ENCODE measurements around the gene TIMM13.
A peak's percentile ranks its signal among the peaks of the same experiment; 100 is the strongest.

The TIMM13 gene

DNA sequence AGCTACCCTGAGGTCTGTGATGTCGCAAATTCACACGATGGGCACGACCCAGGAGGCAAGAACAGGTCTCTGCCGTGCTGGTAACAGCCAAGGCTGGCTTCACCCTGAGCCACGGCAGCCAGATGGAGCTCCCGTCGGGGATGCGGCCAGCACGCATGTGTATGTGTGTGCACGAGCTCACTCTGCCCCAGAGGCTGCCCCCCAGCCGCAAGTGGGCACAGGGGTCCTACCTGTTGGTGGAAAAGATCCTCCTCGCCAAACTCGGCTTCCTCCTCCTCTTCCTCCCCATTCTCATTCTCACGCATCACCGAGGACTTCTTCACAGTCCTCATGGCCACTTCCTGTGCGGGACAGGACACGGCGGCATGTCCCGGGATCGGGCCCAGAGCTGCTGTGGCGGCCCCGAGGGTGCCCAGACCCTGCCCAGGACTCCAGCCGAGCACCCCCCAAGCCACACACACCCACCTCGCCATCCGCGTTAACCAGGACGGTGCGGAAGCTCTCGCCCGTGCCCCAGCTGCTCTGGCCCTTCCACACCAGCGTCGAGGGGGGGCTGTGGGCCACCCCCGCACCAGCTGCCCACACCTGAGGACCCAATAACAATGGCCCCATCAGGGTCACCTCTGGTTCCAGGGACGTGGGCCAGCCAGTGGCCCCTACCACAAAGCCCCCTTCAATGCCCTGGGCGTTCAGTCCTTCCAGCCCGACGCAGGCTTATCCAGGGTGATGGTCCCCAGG, 4.1 kb upstream of the TIMM13 start:
- TF ChIP-seq, protein P1, sequence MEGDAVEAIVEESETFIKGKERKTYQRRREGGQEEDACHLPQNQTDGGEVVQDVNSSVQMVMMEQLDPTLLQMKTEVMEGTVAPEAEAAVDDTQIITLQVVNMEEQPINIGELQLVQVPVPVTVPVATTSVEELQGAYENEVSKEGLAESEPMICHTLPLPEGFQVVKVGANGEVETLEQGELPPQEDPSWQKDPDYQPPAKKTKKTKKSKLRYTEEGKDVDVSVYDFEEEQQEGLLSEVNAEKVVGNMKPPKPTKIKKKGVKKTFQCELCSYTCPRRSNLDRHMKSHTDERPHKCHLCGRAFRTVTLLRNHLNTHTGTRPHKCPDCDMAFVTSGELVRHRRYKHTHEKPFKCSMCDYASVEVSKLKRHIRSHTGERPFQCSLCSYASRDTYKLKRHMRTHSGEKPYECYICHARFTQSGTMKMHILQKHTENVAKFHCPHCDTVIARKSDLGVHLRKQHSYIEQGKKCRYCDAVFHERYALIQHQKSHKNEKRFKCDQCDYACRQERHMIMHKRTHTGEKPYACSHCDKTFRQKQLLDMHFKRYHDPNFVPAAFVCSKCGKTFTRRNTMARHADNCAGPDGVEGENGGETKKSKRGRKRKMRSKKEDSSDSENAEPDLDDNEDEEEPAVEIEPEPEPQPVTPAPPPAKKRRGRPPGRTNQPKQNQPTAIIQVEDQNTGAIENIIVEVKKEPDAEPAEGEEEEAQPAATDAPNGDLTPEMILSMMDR (IDR thresholded peaks at IDR 0.05; ENCODE audit: low read depth, low read length, missing control alignments) = no peak
- no peak for DNase-seq (ENCODE audit: low read depth)
- H3K4me3 ChIP-seq (ENCODE audit: low read depth, low read length) = no peak overlapping the region

DNA sequence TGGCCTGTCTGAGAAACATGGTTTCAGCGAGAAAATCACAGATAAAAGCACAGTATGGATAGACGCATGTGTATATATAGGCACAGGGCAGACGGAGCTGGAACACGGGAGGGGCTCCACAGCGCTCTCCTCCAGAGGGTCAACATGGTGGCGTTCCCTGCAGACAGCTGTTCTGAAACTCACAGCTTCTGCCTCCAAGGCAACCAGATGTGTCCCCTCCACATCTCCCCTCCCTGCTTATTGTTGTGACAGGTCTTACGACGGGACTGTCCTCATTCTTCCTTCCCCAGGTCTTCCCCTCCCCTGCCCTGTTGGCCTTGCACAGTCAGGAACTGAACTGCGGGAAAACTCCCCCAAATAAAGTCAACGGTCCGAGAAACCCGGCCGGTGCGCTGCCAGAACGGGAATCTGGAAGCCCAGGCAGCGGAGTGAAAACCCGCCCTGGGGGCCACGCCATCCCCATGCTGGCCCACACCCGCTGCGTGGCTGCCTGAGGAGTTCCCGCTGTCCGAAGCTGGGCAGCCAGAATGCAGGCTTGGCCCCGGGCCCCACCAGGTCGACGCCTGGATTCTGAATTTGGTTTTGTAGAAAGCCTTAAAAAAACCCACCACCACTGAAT, 2.6 kb upstream of the TIMM13 start:
- TF ChIP-seq, protein P1 (IDR thresholded peaks at IDR 0.05; ENCODE audit: low read depth, low read length, missing control alignments) = no peak
- no peak overlapping the region for H3K4me3 ChIP-seq (ENCODE audit: low read depth, low read length)
- DNase-seq (ENCODE audit: low read depth) = no peak

DNA sequence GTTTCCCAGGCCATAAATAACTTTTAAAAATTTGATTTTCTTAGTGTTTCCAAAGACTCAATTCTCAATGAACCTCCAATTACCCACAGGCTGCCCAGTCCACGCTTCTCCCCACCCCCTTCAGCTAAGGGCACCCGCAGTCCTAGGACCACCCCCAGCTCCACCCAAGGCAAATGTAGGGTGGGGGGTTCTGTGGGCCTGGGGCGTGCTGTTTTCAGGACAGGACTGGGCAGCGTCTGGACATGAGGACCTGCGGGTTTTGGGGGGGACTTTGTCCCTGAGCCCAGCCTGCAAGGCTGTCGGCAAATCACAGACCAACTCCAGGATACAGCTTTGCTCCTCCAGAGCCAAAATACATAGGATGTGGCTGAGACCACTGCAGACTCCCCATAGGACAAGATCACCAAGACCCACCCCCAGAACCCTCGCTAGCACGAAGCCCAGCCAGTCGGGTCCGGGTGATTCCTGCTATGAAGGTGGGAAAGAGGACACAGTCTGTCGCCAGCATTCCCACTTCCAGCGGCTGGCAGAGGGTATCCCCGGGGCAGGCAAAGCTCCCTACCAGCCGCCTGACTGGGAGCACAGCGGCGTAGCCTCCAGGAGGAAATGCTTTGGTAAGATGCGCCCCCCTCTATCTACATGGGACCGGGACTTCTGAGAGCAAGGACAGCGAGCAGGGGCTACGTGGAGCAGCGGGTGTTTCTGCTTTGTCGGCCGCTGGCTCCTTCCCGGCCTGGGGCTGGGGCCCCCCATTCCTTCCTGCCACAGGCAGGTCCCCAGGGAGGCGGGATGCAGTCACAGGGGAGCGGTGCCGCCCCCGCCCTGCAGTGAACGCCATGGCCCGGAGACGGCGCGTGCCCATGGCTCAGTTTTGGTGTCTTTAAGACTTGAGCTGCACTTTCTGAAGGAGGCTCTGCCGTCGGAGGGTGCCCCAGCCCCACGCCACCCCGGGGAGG, 1.6 kb upstream of the TIMM13 start:
- no peak overlapping the region for H3K4me3 ChIP-seq (ENCODE audit: low read depth, low read length)
- TF ChIP-seq, protein P1 (IDR thresholded peaks at IDR 0.05; ENCODE audit: low read depth, low read length, missing control alignments) = no peak
- no peak for DNase-seq (ENCODE audit: low read depth)

DNA sequence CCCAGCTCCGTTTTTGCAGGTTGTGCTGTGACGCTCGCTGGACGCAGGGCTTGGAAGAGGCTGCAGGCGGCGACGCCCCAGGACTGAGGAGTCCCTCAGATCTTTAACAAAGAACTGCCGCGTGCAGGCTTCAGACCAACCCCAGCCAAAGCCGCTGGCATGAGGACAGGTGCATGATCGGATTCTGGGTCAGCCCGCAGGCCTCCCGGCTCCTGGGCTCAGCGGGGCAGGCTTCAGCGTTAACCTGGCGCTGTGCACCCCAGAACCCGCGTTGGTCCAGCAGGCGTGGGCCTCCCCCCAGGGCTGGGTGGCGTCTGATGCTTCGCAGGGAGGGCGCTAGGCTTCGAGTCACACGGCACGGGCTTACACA, 920 bp upstream of the TIMM13 start:
- TF ChIP-seq, protein P1 (IDR thresholded peaks at IDR 0.05; ENCODE audit: low read depth, low read length, missing control alignments) = no peak
- no peak for DNase-seq (ENCODE audit: low read depth)
- H3K4me3 ChIP-seq (ENCODE audit: low read depth, low read length) = no peak overlapping the region

DNA sequence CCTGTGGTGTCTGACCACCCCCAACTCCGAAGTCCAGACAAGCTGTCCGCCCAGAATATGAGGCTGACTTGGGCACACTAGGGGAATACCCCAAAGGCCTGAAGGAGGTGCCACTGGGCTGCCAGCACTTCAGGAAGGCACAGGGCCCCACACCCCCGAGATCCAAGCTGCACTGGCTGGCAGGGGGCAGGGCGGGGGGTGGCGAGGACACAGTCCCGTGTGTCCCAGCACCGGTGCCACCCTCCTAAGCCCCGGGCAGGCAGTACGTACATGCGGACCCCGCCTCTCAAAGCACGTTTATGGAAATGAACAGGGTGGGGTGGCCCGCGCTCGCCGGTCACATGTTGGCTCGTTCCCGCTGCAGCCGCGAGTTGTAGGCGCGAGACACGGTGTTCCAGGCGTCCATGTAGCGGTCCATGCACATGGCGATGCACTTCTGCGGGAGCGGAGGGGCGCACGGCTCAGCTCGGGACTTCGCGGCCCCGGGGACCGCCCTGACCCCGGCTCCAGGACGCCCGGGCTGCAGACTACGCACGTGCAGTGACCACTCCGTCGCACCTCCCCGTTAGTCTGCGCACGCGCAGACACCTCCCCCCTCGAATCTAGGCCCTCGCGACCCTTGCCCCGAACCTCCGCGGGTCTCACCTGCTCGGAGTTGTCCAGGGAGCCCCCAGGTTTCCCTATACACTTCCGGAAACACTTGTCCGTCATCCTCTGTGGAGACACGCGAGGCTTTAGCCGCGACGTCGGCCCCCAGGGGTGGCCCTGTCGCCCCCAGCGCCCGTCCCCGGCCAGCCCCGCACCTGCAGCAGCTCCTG, 566 bp downstream of the TIMM13 start:
- H3K4me3 ChIP-seq (ENCODE audit: low read depth, low read length) = peak overlapping the region; percentile 79
- TF ChIP-seq, protein P1 (IDR thresholded peaks at IDR 0.05; ENCODE audit: low read depth, low read length, missing control alignments) = no peak
- no peak for DNase-seq (ENCODE audit: low read depth)

Data from GM12864 (cell line).